NCI-H2196 treated with DMSO at 0.1 percent for 48 hours (cell line): ENCODE measurements around the gene ZNF662.
A peak's percentile ranks its signal among the peaks of the same experiment; 100 is the strongest.

Experiments
- DNase-seq: peaks from one replicate; lab custom pipeline; 2025; ENCODE audit not compliant: unreplicated experiment; lab: John Stamatoyannopoulos, UW

Gene ZNF662

GRCh38 chr3:42935472-42935871 lies 29.5 kb downstream of the ZNF662 start:
- no peak for DNase-seq

GRCh38 chr3:42936157-42936981 lies 30.4 kb downstream of the ZNF662 start:
- no peak for DNase-seq

DNA sequence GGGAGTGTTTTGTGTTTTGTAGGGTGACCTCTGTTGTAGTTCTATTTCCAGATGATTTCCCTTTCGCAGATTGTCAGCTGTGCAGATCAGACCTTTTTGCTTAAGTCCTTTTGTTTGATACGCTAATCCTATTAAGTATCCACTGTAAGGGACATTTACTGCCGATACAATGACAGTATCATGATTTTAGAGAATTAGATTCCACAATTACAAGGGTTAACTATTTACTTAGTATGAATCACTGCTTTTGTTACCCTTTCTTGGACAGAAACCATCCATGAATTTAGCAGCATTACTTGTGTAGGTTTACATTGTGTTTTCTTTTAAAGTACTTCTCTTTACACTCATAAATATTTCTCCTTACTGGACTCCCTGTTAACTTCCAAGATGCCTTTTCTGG lies 31.4 kb downstream of the ZNF662 start:
- no peak for DNase-seq

DNA sequence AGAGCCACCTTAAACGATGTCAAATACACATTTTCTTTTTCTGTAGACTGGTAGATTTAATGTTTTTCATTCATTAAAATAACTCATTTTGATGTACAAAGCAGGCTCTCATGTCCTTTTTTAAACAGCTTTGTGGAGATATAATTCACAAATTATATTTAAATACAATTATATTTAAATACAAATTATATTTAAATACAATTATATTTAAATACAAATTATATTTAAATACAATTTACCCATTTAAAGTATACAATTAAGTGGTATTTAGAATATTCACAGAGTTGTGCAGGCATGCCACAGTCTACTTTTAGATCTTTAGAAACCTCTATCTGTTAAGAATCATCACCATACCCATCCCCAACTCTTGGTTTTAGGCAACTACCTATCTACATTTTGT lies 36.8 kb downstream of the ZNF662 start:
- no peak for DNase-seq

- DNase-seq: no peak
These were observed 40.1 kb downstream of the ZNF662 start for GRCh38 chr3:42946050-42946449.

DNA sequence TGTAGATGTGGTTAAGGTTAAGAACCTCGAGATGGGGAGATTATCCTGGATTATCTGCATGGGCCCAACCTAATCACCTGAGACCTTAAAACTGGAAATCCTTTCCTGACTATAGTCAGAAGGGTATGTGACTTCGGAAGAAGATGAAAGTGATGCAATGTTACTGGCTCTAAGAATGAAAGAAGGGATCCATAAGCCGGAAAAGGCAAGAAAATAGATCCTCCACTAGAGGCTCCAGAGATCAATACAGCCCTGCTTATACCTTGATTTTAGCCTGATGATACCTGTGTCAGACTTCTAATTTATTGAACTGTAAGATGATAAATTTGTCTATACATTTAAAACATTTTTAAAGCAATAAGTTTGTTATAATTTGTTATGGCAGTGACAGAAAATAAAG lies 51.6 kb downstream of the ZNF662 start:
- no peak for DNase-seq

DNA sequence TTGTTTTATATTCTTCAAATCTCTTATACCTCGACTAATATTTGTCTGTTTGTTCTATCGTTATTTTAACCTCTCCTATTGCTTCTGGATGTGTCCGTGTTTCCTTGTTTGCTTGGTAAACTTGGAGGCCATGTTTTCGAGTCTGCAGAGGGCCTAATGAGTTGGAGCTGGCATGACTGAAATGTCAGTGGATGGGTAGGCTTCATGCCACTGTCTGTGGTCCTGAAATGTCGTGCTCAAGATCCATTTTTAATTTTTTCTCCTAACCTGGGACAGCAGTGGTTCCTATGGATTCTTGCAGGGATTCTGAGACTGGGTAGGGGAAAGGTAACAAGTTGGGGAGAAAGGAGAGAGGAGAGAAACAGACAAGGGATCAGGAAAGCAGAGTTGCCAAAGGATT lies 54.3 kb downstream of the ZNF662 start:
- no peak for DNase-seq

- DNase-seq: no peak
These were observed 54.8 kb downstream of the ZNF662 start for GRCh38 chr3:42960786-42961185.

DNA sequence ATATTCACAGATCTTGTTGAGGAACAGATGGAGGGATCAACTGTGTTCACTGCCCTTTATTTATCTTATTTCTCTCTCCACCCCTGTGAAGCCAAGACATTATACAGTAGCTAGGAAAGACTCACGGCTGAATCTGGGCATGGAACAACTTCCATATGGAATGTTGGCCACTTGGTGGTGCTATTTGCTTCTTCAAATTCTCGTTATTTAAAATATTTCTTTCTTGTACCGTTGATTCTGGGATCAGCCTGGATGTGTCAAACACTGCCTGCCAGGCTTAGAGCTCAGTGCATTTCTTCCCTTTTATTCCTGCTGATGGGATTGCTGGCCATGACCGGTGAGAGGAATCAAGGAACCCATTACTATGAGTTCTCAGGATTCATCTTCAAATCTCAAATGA lies 55.7 kb downstream of the ZNF662 start:
- peak; percentile 5 for DNase-seq

DNA sequence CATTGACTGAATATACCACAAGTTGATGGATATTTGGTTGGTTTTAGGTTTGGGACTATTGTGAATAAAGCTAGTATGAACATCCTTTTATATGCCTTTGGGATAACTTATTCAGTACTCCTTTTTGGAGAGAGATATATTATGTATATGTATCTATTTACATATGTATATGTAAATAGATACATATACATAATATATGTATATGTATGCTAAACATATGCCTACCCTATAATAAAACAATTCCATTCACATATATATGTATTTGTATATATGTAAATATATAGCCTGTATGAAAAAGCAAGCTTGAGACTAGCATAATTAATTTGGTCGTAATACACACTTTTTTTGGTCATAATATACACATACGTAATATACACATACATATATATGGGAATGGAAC lies 57.3 kb downstream of the ZNF662 start:
- DNase-seq: no peak

DNA sequence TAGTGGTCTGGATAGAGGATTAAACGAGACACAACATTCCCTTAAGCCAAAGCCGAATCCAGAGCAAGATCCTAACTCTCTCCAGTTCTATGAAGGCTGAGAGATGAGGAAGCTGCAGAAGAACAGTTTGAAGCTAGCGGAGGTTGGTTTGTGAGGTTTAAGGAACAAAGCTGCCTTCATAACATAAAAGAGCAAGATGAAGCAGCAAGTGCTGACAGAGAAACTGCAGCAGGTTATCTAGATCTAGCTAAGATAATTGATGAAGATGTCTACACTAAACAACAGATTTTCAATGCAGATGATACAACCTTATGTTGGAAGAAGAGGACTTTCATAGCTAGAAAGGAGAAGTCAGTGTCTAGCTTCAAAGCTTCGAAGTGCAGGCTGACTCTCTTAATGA lies 58.3 kb downstream of the ZNF662 start:
- no peak for DNase-seq
